ENCODE results near the gene CYBC1. TPM values are rescaled to one million over a fixed set of nuclear protein-coding genes. Genes with fewer than 3 reads are reported as not detected.
A peak's percentile ranks its signal among the peaks of the same experiment; 100 is the strongest.

CYBC1 gene
- total and polyA plus RNA-seq, 2 donors (not counting 1 experiment from before 2014, with no cell fraction given): 328 to 569 TPM

DNA sequence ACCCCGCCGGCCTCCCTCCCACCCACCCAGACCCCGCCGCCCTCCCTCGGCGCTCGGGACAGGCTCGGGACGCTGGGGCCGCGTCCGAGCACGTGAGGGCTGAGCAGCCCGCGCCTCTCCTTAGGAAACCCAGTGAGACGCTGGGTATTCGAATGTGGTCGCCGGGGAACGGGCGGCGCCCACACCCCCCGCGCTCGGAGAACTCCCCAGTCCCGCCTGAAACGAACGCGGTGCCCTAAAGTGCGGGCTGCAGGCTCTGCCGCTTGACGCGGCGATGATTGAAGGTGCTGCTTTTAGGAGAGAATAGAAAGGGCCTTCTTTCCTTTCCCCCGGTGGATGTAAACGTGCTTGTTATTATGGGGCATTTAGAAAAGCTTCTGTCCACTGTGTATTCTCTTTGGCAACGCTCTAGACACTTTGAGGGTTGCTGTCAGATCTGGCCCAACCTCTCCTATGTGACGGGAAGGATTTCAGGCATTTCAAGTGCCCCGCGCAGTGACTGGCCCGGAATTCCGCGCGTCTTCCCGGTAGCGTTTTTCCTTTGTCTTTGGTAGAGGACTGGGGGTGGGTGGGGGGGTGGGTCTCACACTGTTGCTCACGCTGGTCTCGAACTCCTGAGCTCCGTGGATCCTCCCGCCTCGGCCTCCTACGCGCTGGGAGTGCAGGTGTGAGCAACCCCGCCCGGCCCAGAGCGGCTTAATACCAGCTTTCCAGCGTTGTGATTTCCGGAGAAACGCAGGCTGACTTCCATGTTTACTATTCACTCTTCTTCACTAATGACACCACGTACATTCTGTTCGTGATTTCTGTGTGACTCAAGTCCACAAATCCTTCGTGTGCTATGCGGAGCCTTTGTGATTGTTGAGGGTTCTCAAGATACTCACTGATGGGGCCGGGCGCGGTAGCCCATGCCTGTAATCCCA lies 47.2 kb upstream of the CYBC1 start:
- 4% methylated on average over 46 of the region's 66 CpGs for WGBS (ENCODE audit: insufficient coverage)
- CTCF ChIA-PET: no interaction called here
- Mint-ChIP-seq H3K27ac (peak overlapping the region; percentile 93), H3K9me3 (ENCODE audit: insufficient read depth) (no peaks in the 10 kb centered on the region), H3K4me3 (peak overlapping the region; percentile 93), H3K27me3 (no peaks in the 10 kb centered on the region), H3K4me1 (peaks cover 25% of the 10 kb centered on the region)
- no peaks in the 10 kb centered on the region for H4K20me1 ChIP-seq (ENCODE audit: control insufficient read depth, insufficient read depth, low read length, poor library complexity, severe bottlenecking)
- peaks cover 0 to 4% (median 0%) of the 10 kb centered on the region in 3 donors for H3K9me3 ChIP-seq (ENCODE audit: control extremely low read depth in 1 of 3, control insufficient read depth in 2 of 3, insufficient read depth in 1 of 3, low read length in 2 of 3)
- no peaks in the 10 kb centered on the region for H3K36me3 ChIP-seq (replicated peaks in 1 of 2; ENCODE audit: control extremely low read depth in 1 of 2, control insufficient read depth in 1 of 2, extremely low read depth in 1 of 2, insufficient read depth in 2 of 2, low read length in 1 of 2)
- peak overlapping the region; percentile 91 for H3K4me2 ChIP-seq (replicated peaks; ENCODE audit: low read depth, low read length, poor library complexity, severe bottlenecking)
- POLR2A ChIA-PET: interaction anchor here (0.5 to 1.7 kb wide), 6 partner anchors 9 to 305 kb away, joined by 3 to 10 read pairs (median 4); partner anchors contain the start of gene FOXK2
- peak overlapping the region; percentile 68 for H3K9ac ChIP-seq (ENCODE audit: low read length)
- peak; percentile 73 for DNase-seq
- peak overlapping the region; percentile 54 to 55 for H3K27ac ChIP-seq (ENCODE audit: low read length in 2 of 2)
- H3K4me3 ChIP-seq (ENCODE audit: control extremely low read depth in 1 of 5, extremely low read depth in 1 of 5, insufficient read depth in 1 of 5, low read depth in 2 of 5, low read length in 4 of 5): peak overlapping the region; percentile 13 to 79 (median 64)
- peak; percentile 37 for ATAC-seq (ENCODE audit: low read depth)
- intact Hi-C loops (cut with micrococcal nuclease): loop anchor here (1.0 kb wide), 3 partner anchors 22 to 54 kb away; partner anchors contain the start of genes FOXK2 and NARF
- H3K4me1 ChIP-seq (ENCODE audit: control insufficient read depth in 2 of 2, insufficient read depth in 2 of 2, low read length in 2 of 2): peaks cover 7 to 34% of the 10 kb centered on the region in 2 donors
- TF ChIP-seq EZH2 (IDR thresholded peaks at IDR 0.05; ENCODE audit: borderline replicate concordance, insufficient read depth, low read depth, low read length, poor library complexity, severe bottlenecking): no peak
- TF ChIP-seq, protein P1, sequence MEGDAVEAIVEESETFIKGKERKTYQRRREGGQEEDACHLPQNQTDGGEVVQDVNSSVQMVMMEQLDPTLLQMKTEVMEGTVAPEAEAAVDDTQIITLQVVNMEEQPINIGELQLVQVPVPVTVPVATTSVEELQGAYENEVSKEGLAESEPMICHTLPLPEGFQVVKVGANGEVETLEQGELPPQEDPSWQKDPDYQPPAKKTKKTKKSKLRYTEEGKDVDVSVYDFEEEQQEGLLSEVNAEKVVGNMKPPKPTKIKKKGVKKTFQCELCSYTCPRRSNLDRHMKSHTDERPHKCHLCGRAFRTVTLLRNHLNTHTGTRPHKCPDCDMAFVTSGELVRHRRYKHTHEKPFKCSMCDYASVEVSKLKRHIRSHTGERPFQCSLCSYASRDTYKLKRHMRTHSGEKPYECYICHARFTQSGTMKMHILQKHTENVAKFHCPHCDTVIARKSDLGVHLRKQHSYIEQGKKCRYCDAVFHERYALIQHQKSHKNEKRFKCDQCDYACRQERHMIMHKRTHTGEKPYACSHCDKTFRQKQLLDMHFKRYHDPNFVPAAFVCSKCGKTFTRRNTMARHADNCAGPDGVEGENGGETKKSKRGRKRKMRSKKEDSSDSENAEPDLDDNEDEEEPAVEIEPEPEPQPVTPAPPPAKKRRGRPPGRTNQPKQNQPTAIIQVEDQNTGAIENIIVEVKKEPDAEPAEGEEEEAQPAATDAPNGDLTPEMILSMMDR (IDR thresholded peaks at IDR 0.05): no peak
- H3K79me2 ChIP-seq (ENCODE audit: control insufficient read depth, insufficient read depth, low read length): no peaks in the 10 kb centered on the region
- peaks cover 0 to 4% (median 0%) of the 10 kb centered on the region in 4 experiments for H3K27me3 ChIP-seq (replicated peaks in 1 of 4; ENCODE audit: control extremely low read depth in 1 of 4, control insufficient read depth in 3 of 4, insufficient read depth in 4 of 4, low read length in 3 of 4)
- peak overlapping the region; percentile 89 for H2AFZ ChIP-seq (ENCODE audit: insufficient read depth, low read depth, low read length, poor library complexity, severe bottlenecking)

Data from B cell (primary cell).